Mammary epithelial cell (primary cell): ENCODE data around the gene ITPR3.

Source experiments
- CTCF ChIP-seq, 2 donors: IDR thresholded peaks in 1 of 2; conservative IDR thresholded peaks in 1 of 2; 2 replicates each; pipeline ENCODE4 v1.5.1; 2011 to 2012; ENCODE audit warnings: inconsistent platforms in 2 of 2, low read length in 2 of 2, mild to moderate bottlenecking in 2 of 2, control low read depth in 1 of 2, low read depth in 1 of 2; ENCODE audit not compliant: insufficient read depth in 1 of 2; ENCODE audit errors: extremely low read depth in 1 of 2
- EZH2 ChIP-seq: IDR thresholded peaks from 2 replicates; pipeline ENCODE4 v1.6.1; 2012; ENCODE audit warnings: low read length, inconsistent platforms, borderline replicate concordance

- TF ChIP-seq CTCF (conservative IDR thresholded peaks at IDR 0.05 in 1 of 2, IDR thresholded peaks at IDR 0.05 in 1 of 2; ENCODE audit: extremely low read depth in 1 of 2, insufficient read depth in 1 of 2, low read depth in 1 of 2, low read length in 2 of 2): no peak
- no peak for TF ChIP-seq EZH2
Measured at GRCh38 chr6:33627876-33628275, 6.8 kb downstream of the ITPR3 start.
